ENCODE measurements around the gene SMOC2. TPM values are rescaled to one million over a fixed set of nuclear protein-coding genes. Genes with fewer than 3 reads are reported as not detected.

SMOC2 gene
- total RNA-seq, 4 donors from 2014 or later: 5.8 to 14.5 (median 9.0) TPM

DNA sequence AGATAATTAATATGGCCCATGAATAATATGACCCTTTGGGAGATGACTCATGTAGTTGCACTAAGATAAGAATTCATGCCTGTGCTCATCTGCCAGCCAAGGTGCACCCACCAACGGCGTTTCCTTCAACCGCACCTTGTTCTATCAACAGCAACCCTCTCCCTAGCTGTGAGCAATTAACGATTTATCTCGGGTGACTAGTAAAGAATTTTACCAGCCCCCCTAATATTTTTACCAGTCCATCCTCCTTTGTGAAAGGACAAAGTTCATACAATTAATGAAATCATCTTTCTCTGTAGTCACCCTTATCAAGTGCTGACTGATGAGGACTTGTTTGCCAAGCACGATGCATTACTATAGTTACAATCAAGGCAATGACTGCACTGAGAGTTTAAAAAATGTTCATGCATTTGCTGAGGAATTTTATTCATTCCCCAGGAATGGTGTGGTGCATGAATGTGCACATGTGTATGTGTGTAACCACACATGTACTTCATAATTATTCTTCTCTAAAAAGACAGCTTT, 118.7 kb downstream of the SMOC2 start:
- no peak for DNase-seq

DNA sequence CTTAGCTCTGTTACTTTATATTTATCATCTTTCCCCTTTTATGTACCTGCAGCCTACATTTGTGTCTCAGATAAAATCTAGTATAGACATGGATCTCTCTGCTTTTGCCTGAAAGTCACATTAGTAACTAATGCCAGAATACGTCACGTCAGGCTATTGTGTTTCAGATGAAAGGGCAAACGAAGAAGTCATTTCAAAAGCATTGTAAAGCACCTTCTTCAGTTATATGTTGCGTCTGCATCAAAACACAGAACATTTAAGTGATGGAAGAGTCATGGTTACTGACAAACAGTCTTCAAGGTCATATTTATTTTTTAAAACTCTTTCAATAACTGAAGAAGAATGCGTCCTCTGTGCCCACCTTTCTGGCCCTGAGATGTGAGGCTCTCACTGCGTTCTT, 119.1 kb downstream of the SMOC2 start:
- no peak overlapping the region for H3K27ac ChIP-seq
- TF ChIP-seq EP300 (IDR thresholded peaks at IDR 0.05; ENCODE audit: low read depth): no peak
- TF ChIP-seq POLR2A (IDR thresholded peaks at IDR 0.05): no peak
- TF ChIP-seq CTCF (IDR thresholded peaks at IDR 0.05): no peak
- TF ChIP-seq POLR2AphosphoS5 (IDR thresholded peaks at IDR 0.05): no peak
- 69 to 71% methylated on average over 6 of the region's 6 CpGs for WGBS, 2 donors (ENCODE audit: low coverage in 1 of 2)
- no peaks in the 10 kb centered on the region for H3K27me3 ChIP-seq
- H3K9me3 ChIP-seq: no peaks in the 10 kb centered on the region
- DNase-seq: no peak
- intact Hi-C loops (cut with DNase I; ENCODE audit: low total_unique reads): no loop called here
- H3K36me3 ChIP-seq: no peaks in the 10 kb centered on the region
- in situ Hi-C loops (cut with MboI; ENCODE audit: low pct_ligation_motif_present in 1 of 4, low pct_unique_long_range_greater_than_20kb in 1 of 4, low sequenced_read_pairs in 3 of 4): no loop called here
- no peaks in the 10 kb centered on the region for H3K4me1 ChIP-seq
- no peak overlapping the region for H3K4me3 ChIP-seq

More for the DNA sequence above, 118.7 kb downstream of the SMOC2 start:
- H3K4me1 ChIP-seq: no peaks in the 10 kb centered on the region
- no peak overlapping the region for H3K27ac ChIP-seq
- no peaks in the 10 kb centered on the region for H3K36me3 ChIP-seq
- no peak for TF ChIP-seq EP300 (IDR thresholded peaks at IDR 0.05; ENCODE audit: low read depth)
- no peak for TF ChIP-seq CTCF (IDR thresholded peaks at IDR 0.05)
- no peak for TF ChIP-seq POLR2A (IDR thresholded peaks at IDR 0.05)
- TF ChIP-seq POLR2AphosphoS5 (IDR thresholded peaks at IDR 0.05): no peak
- in situ Hi-C loops (cut with MboI; ENCODE audit: low pct_ligation_motif_present in 1 of 4, low pct_unique_long_range_greater_than_20kb in 1 of 4, low sequenced_read_pairs in 3 of 4): no loop called here
- intact Hi-C loops (cut with DNase I; ENCODE audit: low total_unique reads): no loop called here
- no peaks in the 10 kb centered on the region for H3K9me3 ChIP-seq
- no peaks in the 10 kb centered on the region for H3K27me3 ChIP-seq
- H3K4me3 ChIP-seq: no peak overlapping the region
- WGBS, 2 donors (ENCODE audit: low coverage in 1 of 2): 80 to 86% methylated on average over 6 of the region's 6 CpGs

DNA sequence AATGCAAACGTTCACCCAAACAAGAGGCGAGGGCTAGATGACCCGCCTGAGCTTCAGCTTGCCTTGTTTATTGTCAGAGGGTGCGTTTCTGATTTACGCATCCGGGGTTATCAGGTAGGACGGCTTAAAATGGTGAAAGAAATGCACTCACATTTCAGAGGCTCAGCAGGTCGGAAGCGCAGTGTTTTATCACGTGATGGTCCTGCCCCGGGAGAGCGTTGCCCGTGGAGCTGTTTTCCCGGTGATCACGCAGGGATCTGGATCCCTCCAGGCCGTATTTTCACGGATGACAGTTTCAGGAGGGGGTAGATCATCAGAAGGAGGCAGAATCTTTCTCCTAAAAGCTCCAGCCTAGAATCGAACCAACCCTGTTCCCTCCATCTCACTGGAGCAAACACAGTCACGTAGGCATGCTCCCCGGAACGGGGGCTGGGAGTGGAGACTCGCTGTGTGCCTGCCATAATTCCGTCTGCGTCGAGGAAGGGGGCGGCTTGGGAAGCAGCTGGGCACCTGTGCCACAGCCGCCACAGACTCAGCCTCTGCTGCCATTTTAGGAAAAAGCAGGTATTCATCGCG, 121.7 kb downstream of the SMOC2 start:
- no peaks in the 10 kb centered on the region for H3K4me1 ChIP-seq
- in situ Hi-C loops (cut with MboI; ENCODE audit: low pct_ligation_motif_present in 1 of 4, low pct_unique_long_range_greater_than_20kb in 1 of 4, low sequenced_read_pairs in 3 of 4): no loop called here
- 80 to 85% methylated on average over 13 to 29 of the region's 29 CpGs for WGBS, 2 donors (ENCODE audit: low coverage in 1 of 2)
- TF ChIP-seq POLR2AphosphoS5 (IDR thresholded peaks at IDR 0.05) (no peak), POLR2A (IDR thresholded peaks at IDR 0.05) (no peak), EP300 (IDR thresholded peaks at IDR 0.05; ENCODE audit: low read depth) (no peak), CTCF (IDR thresholded peaks at IDR 0.05) (no peak)
- H3K4me3 ChIP-seq: no peak overlapping the region
- no peaks in the 10 kb centered on the region for H3K9me3 ChIP-seq
- DNase-seq: no peak
- no peak overlapping the region for H3K27ac ChIP-seq
- H3K27me3 ChIP-seq: no peaks in the 10 kb centered on the region
- intact Hi-C loops (cut with DNase I; ENCODE audit: low total_unique reads): no loop called here
- H3K36me3 ChIP-seq: no peaks in the 10 kb centered on the region

DNA sequence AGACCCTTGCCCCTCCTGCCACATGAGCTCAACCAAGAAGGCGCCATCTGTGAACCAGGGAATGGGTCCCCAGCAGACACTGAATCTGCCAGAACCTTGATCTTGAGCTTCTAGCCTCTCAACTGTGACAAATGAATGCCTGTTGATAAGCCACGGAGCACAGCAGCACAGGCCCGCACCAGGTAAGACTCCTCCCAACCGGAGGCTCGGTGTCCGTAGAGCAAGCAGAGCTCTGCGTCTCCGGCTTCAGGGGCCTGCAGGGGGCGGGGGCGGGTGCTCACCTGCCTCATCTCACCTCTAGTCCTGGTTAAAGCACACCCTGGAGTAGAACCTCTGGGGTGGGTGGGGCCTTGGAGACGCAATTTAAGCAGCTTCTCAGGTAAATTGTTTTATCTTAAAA, 122.7 kb downstream of the SMOC2 start:
- 76 to 86% methylated on average over 1 to 11 of the region's 11 CpGs for WGBS, 2 donors (ENCODE audit: low coverage in 1 of 2)
- Histone ChIP-seq H3K4me1 (no peaks in the 10 kb centered on the region), H3K36me3 (no peaks in the 10 kb centered on the region), H3K27ac (no peak overlapping the region), H3K9me3 (no peaks in the 10 kb centered on the region), H3K4me3 (no peak overlapping the region), H3K27me3 (no peaks in the 10 kb centered on the region)
- intact Hi-C loops (cut with DNase I; ENCODE audit: low total_unique reads): no loop called here
- no peak for DNase-seq
- in situ Hi-C loops (cut with MboI; ENCODE audit: low pct_ligation_motif_present in 1 of 4, low pct_unique_long_range_greater_than_20kb in 1 of 4, low sequenced_read_pairs in 3 of 4): no loop called here
- no peak for TF ChIP-seq EP300 (IDR thresholded peaks at IDR 0.05; ENCODE audit: low read depth)
- no peak for TF ChIP-seq CTCF (IDR thresholded peaks at IDR 0.05)
- no peak for TF ChIP-seq POLR2A (IDR thresholded peaks at IDR 0.05)
- TF ChIP-seq POLR2AphosphoS5 (IDR thresholded peaks at IDR 0.05): no peak
